Heart right ventricle (tissue), 16 donors: Measurements from ENCODE around the gene UPK2. TPM values are rescaled to one million over a fixed set of nuclear protein-coding genes. Genes with fewer than 3 reads are reported as not detected.
"Not testable (repeated sequence)": the region's sequence is repeated elsewhere in the genome, so short reads cannot be mapped to it uniquely, and the experiment has no call there.

Source experiments
- ATAC-seq, 8 donors: fragments of 200-7000 bp; cut with Tn5 transposase; one replicate each; pipeline ENCODE4 v1.9.1; 2020; ENCODE audit warnings: mild to moderate bottlenecking in 8 of 8, moderate library complexity in 8 of 8, moderate number of reproducible peaks in 1 of 8
- DNase-seq, 2 donors: peaks; one replicate each; pipeline ENCODE4 v3.0.0-alpha.2; 2020
- H3K27ac ChIP-seq, 10 donors: fragments of 200-600 bp; sonication (generic) in 2 of 10; one replicate each; pipeline versions ENCODE4 v1.5.0 to v1.8.0; 2020 to 2022; ENCODE audit warnings: mild to moderate bottlenecking in 3 of 10
- H3K27me3 ChIP-seq, 7 donors: fragments of 200-600 bp; one replicate each; pipeline ENCODE4 v1.8.0; 2021 to 2022; ENCODE audit warnings: mild to moderate bottlenecking in 2 of 7
- H3K36me3 ChIP-seq, 9 donors: fragments of 200-600 bp; sonication (generic) in 1 of 9; one replicate each; pipeline versions ENCODE4 v1.5.0 to v1.8.0; 2020 to 2022; ENCODE audit warnings: mild to moderate bottlenecking in 2 of 9
- H3K4me1 ChIP-seq, 9 donors: fragments of 200-600 bp; sonication (generic) in 1 of 9; one replicate each; pipeline versions ENCODE4 v1.5.0 to v1.8.0; 2020 to 2022; ENCODE audit warnings: mild to moderate bottlenecking in 4 of 9
- H3K4me3 ChIP-seq, 10 donors: fragments of 200-600 bp; sonication (generic) in 2 of 10; one replicate each; pipeline versions ENCODE4 v1.5.0 to v1.8.0; 2020 to 2022; ENCODE audit warnings: mild to moderate bottlenecking in 7 of 10, moderate library complexity in 2 of 10
- H3K9me3 ChIP-seq, 11 donors: fragments of 200-600 bp in 10 of 11; sonication (generic) in 2 of 11; one replicate each; pipeline versions ENCODE4 v1.5.0 to v1.8.0; 2013 to 2022; ENCODE audit warnings: mild to moderate bottlenecking in 2 of 11, control low read depth in 1 of 11, moderate library complexity in 1 of 11
- WGBS, 2 donors: extraction: QIAGEN DNeasy Blood & Tissue Kit; methylation state at CpG; one replicate each; pipeline ENCODE4 v1.1.7; 2013; ENCODE audit warnings: inconsistent platforms in 1 of 2; 5-methylcytosine and 5-hydroxymethylcytosine counted together
- intact Hi-C, 10 donors: fragments of 100-400 bp; cut with DNase I; formaldehyde crosslinking; loops; one replicate each; pipeline versions ENCODE4 v1.11.1 to v1.14.2; 2022
- polyA plus RNA-seq, 2 donors: library from polyadenylated mRNA; stranded (reverse); fragments of 200-250 nt; gene quantifications; one replicate each; pipeline ENCODE4 v1.2.3, GENCODE V29; 2013
- total RNA-seq, 10 donors: library from RNA; stranded (reverse); fragmentation: NEBNext Ultra II Directional in 3 of 10; extraction: Animal tissue kit (Norgen Biotek cat#: 25700) in 3 of 10; gene quantifications; one replicate each; pipeline versions ENCODE4 v1.2.1 to v1.2.4, GENCODE V29; 2021 to 2023
- TF ChIP-seq, protein P1 (sequence below), 9 donors: fragments of 200-600 bp; sonication (generic) in 2 of 9; IDR thresholded peaks; one replicate each; pipeline versions ENCODE4 v1.5.0 to v1.8.0; 2021 to 2022; ENCODE audit warnings: antibody characterized with exemption in 9 of 9, mild to moderate bottlenecking in 5 of 9, moderate library complexity in 1 of 9
- donor health status: Arrhythmogenic right ventricular cardiomyopathy.
- donor health status: ischemic (EF 13 %, LVEDD 7.1; RV severe dilation, severe dysfunction).
- donor health status: healthy with polysubstance abuse.
- donor health status: DM: no; HTN: yes; CAD: no.
- donor health status: DM: no; HTN: no; CAD: no.
- donor health status: ischemic (EF 25% LVEDD 6.9; RV normal size, moderate dysfunction).
- donor health status: ischemic (EF 25% LVEDD 5.7; RV mildly dilated, moderate dysfunction).
- donor health status: healthy.
- donor health status: DM: yes; HTN: yes; CAD: no.
- donor health status: Ischemic cardiomyopathy.
- donor health status: ischemic (EF 35%, LVEDD 5.7; RV mildly dilated, moderate dysfunction).
- donor health status: nonischemic (EF 11% LVEDD 7.7; RV severe dilation, severe dysfunction).
- donor health status: DM: yes; HTN: yes; CAD: no.
- donor health status: PGD.
- donor health status: ischemic (EF 29% LVEDD 5.4; RV normal size, mild dysfunction).
- donor health status: nonischemic (EF 23%, LVEDD 6.1; RV moderate dilation, normal function).

The UPK2 gene
- total and polyA plus RNA-seq, 12 donors = 0.04 TPM; not detected in 11

DNA sequence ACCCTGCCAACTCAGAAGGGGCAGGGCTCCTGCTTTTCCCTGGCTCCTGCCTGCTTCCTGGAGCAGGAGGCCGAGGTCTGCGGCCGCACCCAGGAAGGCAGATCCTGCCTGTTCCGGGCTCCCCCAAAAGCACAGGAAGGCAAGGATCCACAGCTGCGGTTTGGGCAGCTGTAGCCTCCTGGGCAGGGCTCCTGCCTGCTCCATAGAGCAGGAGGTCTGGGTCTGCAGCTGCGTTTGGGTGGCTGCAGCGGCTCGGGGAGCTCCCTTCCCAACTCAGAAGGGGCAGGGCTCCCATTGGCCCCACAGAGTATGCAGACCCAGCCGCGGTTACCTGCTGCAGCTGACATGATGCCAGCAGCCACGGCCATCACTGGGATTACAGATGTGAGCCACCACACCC, 5.5 kb downstream of the UPK2 start:
- Histone ChIP-seq H3K4me3 (no peak overlapping the region), H3K36me3 (no peaks in the 10 kb centered on the region), H3K4me1 (peaks cover 0 to 2% (median 0%) of the 10 kb centered on the region in 9 donors), H3K9me3 (no peaks in the 10 kb centered on the region), H3K27me3 (peaks cover 0 to 4% (median 0%) of the 10 kb centered on the region in 7 donors), H3K27ac (no peak overlapping the region)
- ATAC-seq = no peak
- intact Hi-C loops = no loop called here
- 52 to 58% methylated on average over 11 of the region's 11 CpGs for WGBS, 2 donors
- TF ChIP-seq, protein P1, sequence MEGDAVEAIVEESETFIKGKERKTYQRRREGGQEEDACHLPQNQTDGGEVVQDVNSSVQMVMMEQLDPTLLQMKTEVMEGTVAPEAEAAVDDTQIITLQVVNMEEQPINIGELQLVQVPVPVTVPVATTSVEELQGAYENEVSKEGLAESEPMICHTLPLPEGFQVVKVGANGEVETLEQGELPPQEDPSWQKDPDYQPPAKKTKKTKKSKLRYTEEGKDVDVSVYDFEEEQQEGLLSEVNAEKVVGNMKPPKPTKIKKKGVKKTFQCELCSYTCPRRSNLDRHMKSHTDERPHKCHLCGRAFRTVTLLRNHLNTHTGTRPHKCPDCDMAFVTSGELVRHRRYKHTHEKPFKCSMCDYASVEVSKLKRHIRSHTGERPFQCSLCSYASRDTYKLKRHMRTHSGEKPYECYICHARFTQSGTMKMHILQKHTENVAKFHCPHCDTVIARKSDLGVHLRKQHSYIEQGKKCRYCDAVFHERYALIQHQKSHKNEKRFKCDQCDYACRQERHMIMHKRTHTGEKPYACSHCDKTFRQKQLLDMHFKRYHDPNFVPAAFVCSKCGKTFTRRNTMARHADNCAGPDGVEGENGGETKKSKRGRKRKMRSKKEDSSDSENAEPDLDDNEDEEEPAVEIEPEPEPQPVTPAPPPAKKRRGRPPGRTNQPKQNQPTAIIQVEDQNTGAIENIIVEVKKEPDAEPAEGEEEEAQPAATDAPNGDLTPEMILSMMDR (IDR thresholded peaks at IDR 0.05) = no peak
- DNase-seq = no peak

GRCh38 chr11:118969508-118969907, 13.4 kb downstream of the UPK2 start:
- H3K9me3 ChIP-seq, H3K36me3 ChIP-seq, H3K4me1 ChIP-seq, ATAC-seq, DNase-seq, H3K27ac ChIP-seq, H3K4me3 ChIP-seq, intact Hi-C loops: not testable (repeated sequence)
- H3K27me3 ChIP-seq = peaks cover 7 to 27% (median 14%) of the 10 kb centered on the region in 7 donors
- 95% methylated on average over 2 of the region's 2 CpGs for WGBS, 2 donors

- H3K4me3 ChIP-seq = no peak within 1 kb of the TSS
- intact Hi-C loops = loop anchor here in 1 of 10 donors (10.0 kb wide), 1 partner anchor 147 kb away; no protein-coding TSS in a partner anchor
- H3K27me3 ChIP-seq = peaks cover 7 to 27% (median 14%) of the 10 kb centered on the region in 7 donors
- H3K27ac ChIP-seq = no peak within 1 kb of the TSS
- 27 to 31% methylated on average over 33 of the region's 33 CpGs for WGBS, 2 donors
- TF ChIP-seq, protein P1 (IDR thresholded peaks at IDR 0.05) = no peak
- no peaks in the 10 kb centered on the region for H3K4me1 ChIP-seq
- ATAC-seq = no peak
- no peaks in the 10 kb centered on the region for H3K36me3 ChIP-seq
- no peaks in the 10 kb centered on the region for H3K9me3 ChIP-seq
- DNase-seq = no peak
Observed at GRCh38 chr11:118971646-118972045, 15.5 kb downstream of the UPK2 start, which contains the start of gene FOXR1. Gene FOXR1 (plus strand): TSS chr11:118971761. CDS start chr11:118971932, 171 bp downstream.

DNA sequence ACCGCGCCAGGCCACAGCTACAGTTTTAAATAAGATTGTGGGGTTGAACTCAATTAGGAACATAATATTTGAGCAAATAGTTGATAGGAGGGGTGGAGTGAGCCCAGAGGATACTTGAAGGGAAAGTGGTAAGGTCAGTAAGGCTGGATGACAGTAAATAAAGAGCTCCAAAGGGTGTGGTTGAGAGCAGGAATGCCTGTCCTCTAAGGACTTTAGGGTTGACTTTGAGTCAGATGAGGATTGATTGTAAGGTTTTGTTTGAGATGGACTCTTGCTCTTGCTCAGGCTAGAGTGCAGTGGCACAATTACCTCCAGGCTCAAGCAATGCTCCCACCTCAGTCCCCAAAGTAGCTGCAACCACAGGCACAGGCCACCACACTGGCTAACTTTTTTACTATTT, 17.9 kb downstream of the UPK2 start:
- no peaks in the 10 kb centered on the region for H3K4me1 ChIP-seq
- ATAC-seq (no peak), DNase-seq (no peak)
- 70 to 99% methylated on average over 2 of the region's 2 CpGs for WGBS, 2 donors
- TF ChIP-seq, protein P1 (IDR thresholded peaks at IDR 0.05) = no peak
- H3K27ac ChIP-seq = no peak overlapping the region
- H3K4me3 ChIP-seq = no peak overlapping the region
- H3K27me3 ChIP-seq = peaks cover 7 to 27% (median 14%) of the 10 kb centered on the region in 7 donors
- H3K36me3 ChIP-seq = no peaks in the 10 kb centered on the region
- no peaks in the 10 kb centered on the region for H3K9me3 ChIP-seq
- intact Hi-C loops = loop anchor here in 1 of 10 donors (10.0 kb wide), 1 partner anchor 149 kb away; no protein-coding TSS in a partner anchor
